Measurements from ENCODE around the gene TMEM45A.
A peak's percentile ranks its signal among the peaks of the same experiment; 100 is the strongest.
"Not testable (repeated sequence)": the region's sequence is repeated elsewhere in the genome, so short reads cannot be mapped to it uniquely, and the experiment has no call there.

TMEM45A gene

GRCh38 chr3:100563228-100563627, 70.8 kb downstream of the TMEM45A start:
- intact Hi-C loops (cut with DNase I) = no loop called here
- DNase-seq = no peak

GRCh38 chr3:100563652-100564211, 71.3 kb downstream of the TMEM45A start:
- intact Hi-C loops (cut with DNase I) = no loop called here
- no peak for DNase-seq

- intact Hi-C loops (cut with DNase I) = no loop called here
- no peak for DNase-seq
These were observed 78.4 kb downstream of the TMEM45A start for GRCh38 chr3:100570811-100571210.

- DNase-seq = no peak
- intact Hi-C loops (cut with DNase I) = no loop called here
These were observed 82.1 kb downstream of the TMEM45A start for GRCh38 chr3:100574536-100574935.

DNA sequence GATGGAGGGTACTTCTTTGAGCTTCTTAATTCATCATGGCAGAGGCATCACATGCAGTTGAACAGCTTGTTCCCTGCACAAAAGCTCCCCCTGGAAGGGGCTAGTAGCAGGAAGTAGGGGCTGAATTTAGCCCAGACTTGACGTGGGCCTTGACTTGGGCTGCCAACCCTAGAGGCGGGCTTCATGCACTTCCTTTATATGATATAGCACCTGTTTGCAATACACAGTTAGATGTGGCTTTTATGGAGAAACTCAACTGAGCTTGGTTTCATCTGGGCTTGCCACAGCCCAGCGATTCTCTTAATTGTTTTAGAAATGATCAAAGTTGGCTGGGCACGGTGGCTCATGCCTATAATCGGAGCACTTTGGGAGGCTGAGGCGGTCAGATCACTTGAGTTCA, 83.3 kb downstream of the TMEM45A start:
- intact Hi-C loops (cut with DNase I) = no loop called here
- no peak for DNase-seq

GRCh38 chr3:100577382-100578008, 85.1 kb downstream of the TMEM45A start:
- intact Hi-C loops (cut with DNase I) = no loop called here
- DNase-seq = no peak

GRCh38 chr3:100578646-100579045, 86.2 kb downstream of the TMEM45A start:
- intact Hi-C loops (cut with DNase I) = no loop called here
- no peak for DNase-seq

DNA sequence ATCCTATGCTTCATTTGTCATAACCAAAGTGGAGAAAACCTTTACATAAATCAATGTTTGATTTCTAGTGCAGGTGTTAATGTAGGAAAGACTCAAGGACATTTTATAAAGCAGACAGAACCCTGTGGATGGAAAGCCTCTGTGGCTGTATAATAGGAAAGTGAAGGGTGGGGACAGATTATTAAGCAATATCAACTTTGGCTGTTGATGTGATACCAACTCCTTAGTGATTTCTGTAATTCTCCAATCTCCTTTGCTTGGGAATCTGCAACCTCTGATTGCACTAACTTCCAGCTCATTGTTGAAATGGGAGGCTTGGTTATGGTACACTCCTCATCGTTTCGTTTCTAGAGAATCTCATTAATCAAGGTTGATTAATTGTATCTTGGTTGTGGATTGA, 87.7 kb downstream of the TMEM45A start:
- DNase-seq = no peak
- intact Hi-C loops (cut with DNase I) = no loop called here

- intact Hi-C loops (cut with DNase I) = no loop called here
- no peak for DNase-seq
These were observed 89.2 kb downstream of the TMEM45A start for GRCh38 chr3:100581650-100582049.

GRCh38 chr3:100582157-100582556, 89.7 kb downstream of the TMEM45A start:
- intact Hi-C loops (cut with DNase I); DNase-seq: not testable (repeated sequence)

GRCh38 chr3:100584101-100584660, 91.8 kb downstream of the TMEM45A start:
- intact Hi-C loops (cut with DNase I) = no loop called here
- no peak for DNase-seq

- DNase-seq = no peak
- intact Hi-C loops (cut with DNase I) = no loop called here
These were observed 94.4 kb downstream of the TMEM45A start for GRCh38 chr3:100586832-100587231.

DNA sequence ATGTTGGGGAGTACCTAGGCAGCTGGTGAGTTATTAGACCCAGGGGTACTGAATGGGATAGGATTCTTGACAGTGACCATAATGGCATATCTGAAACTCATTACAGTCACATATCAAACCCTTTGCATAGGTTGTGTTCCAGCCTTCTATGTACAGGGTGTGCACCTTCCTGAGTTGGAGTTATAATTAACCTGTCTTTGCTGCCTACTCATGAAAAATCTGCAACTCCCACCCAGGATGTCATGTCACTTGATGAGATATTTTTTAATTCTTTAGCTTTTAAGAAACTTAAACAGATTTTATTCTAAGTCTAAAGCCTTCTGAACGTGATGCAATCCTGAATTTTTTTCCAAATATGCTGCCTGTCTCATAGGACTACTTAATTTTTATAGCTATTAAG, 95.8 kb downstream of the TMEM45A start:
- DNase-seq = no peak
- intact Hi-C loops (cut with DNase I) = no loop called here

GRCh38 chr3:100590114-100590839, 97.9 kb downstream of the TMEM45A start:
- intact Hi-C loops (cut with DNase I) = loop anchor here (1.0 to 10.0 kb wide), 3 partner anchors 127 to 755 kb away; no protein-coding TSS in a partner anchor

GRCh38 chr3:100590840-100591147, 98.4 kb downstream of the TMEM45A start:
- intact Hi-C loops (cut with DNase I) = loop anchor here (1.0 to 10.0 kb wide), 3 partner anchors 127 to 756 kb away; no protein-coding TSS in a partner anchor

More at GRCh38 chr3:100590114-100590839, 97.9 kb downstream of the TMEM45A start:
- DNase-seq = peak in 4 of 10 donors; percentile 48 to 61 (median 52)

DNA sequence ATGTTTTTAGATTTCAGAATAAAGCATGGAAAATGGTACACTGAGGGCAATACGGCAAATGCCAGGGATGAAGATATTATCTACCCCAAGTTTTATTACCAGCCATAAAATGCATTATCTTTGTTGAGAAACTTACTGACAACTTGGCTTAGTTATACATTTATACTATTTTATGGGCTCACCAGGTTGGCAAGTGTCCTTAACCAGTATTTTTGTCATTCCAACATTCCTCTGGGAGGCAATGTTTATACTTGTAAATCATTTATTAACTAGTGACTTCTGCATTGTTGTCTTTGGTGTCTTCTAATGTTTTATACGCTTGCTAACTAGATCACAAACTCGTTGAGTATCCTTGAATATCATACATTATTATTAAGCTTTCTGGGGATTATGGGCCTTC, 99.0 kb downstream of the TMEM45A start:
- no peak for DNase-seq
- intact Hi-C loops (cut with DNase I) = loop anchor here (5.0 to 10.0 kb wide), 2 partner anchors 274 to 757 kb away; no protein-coding TSS in a partner anchor

More at GRCh38 chr3:100590840-100591147, 98.4 kb downstream of the TMEM45A start:
- DNase-seq = no peak

GRCh38 chr3:100600181-100601042, 108.0 kb downstream of the TMEM45A start:
- intact Hi-C loops (cut with DNase I) = no loop called here
- DNase-seq = peak in 1 of 10 donors; percentile 81

DNA sequence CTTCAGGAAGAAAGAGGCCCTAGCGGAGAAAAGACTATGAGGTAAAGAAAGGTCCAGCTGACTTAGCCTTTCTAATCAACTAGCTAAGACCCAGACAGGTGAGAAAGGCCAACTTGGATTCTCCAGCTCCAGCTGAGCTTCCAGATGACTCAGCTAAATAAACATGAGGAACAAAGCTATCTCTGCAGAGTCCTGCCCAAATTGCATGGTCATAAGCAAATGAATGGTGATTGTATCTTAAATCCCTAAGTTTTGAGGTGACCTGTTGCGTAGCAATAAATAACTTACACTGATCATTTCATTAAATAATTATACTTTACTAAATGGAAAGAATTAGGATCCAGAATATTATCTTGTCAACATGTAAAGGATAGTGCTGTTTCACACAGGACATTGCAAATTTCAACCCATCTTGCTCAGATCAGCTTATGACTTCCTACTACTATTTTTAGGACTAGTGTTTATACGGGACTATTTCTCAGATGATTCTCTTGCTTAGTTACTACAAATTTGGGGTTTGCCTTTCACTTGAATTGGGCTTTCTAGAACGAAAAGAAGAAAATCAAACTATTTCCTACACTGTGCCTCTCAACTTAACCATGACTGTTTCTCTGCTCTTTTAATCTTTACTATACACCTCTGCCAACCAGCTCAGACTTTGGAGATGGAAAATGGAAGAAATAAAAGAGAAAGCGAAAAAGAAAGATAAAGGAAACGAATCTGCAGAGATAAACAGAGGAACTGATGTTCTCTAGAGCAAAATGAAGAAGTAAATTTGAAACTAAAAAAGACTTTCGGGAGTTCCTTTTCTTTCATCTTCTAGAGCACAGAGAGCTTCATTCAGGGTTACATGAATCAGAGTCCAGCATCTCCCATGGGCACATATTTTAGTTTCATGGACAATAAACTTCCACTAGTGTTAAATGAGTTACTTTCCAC, 110.4 kb downstream of the TMEM45A start:
- intact Hi-C loops (cut with DNase I) = no loop called here
- DNase-seq = no peak

DNA sequence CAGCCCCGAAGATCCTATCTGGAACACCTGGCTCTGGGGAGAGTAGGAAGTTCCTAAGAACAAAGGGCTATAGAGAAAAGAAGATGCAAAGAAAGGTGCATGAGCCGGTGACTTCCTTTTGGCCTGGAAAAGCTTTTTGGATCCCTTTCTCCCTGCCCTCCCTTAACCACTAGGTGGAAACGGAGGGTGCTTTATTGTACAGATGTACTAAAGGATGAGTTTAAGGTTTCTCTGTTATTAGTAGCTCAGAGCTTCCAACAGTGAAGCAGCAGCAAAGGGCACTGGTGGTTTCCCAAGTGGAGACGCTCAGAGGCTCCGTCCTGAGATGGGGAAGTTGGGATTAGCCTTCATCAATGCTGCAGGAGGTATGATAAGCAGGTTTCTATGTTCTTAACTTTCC, 111.0 kb downstream of the TMEM45A start:
- intact Hi-C loops (cut with DNase I) = no loop called here
- DNase-seq = no peak
